Myocyte (in vitro differentiated cells): ENCODE results near the gene TRIM74. TPM values are rescaled to one million over a fixed set of nuclear protein-coding genes. Genes with fewer than 3 reads are reported as not detected.
"Not testable (repeated sequence)": the region's sequence is repeated elsewhere in the genome, so short reads cannot be mapped to it uniquely, and the experiment has no call there.

Experiments used
- DNase-seq: peaks from one replicate; pipeline ENCODE4 v3.0.0-alpha.2; 2012; ENCODE audit warnings: low read depth
- total RNA-seq: library from RNA; depleted of rRNA; stranded (reverse); fragments of >200 nt; gene quantifications from 2 replicates; pipeline ENCODE4 v1.2.3, GENCODE V29; 2014

The TRIM74 gene
- total RNA-seq, 1 donor from 2014 or later: not detected

DNA sequence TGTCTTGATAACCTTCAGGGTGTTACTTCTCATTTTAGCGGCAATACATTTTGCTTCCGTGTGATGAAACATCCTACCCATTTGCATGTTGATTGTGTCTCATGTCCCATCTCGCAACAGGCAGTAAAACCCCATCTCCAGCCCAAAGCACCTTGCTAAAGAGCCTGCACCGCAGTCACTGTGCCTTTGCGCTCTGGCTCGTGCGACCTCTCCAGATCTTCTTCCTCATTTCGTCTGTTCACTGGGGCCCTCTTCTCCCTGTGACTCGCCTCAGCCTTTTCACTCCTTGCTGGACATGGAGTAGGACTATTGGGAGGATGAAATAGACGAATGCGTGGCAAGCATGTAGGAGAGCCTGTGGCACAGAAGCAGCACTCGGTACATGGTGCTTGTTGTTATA lies 57.9 kb downstream of the TRIM74 start:
- not testable (repeated sequence) for DNase-seq

Other genes with a start within 250 kb of the TRIM74 start
- gene TYW1B, start 141.3 kb downstream of the TRIM74 start, total RNA-seq: 3.2 and 4.4 TPM in 2 replicates
- 7.0 and 8.1 TPM in 2 replicates for gene POM121, start 44.4 kb downstream of the TRIM74 start, total RNA-seq
- gene SPDYE8, start 60.3 kb upstream of the TRIM74 start, total RNA-seq: not detected in 2 replicates
- 0.08 and 0.26 TPM in 2 replicates for gene SPDYE11, start 88.4 kb upstream of the TRIM74 start, total RNA-seq
- 0.08 and 0.26 TPM in 2 replicates for gene SPDYE9, start 116.6 kb upstream of the TRIM74 start, total RNA-seq